Bronchial epithelial cell (primary cell): ENCODE measurements around the gene EEF1A2. TPM values are rescaled to one million over a fixed set of nuclear protein-coding genes. Genes with fewer than 3 reads are reported as not detected.

Source experiments
- DNase-seq: peaks from one replicate; pipeline ENCODE4 v3.0.0-alpha.2; 2010; ENCODE audit warnings: low read depth
- FAIRE-seq: peaks from 2 replicates; lab custom pipeline; 2011; peaks lifted over from hg19 to GRCh38; lab: Jason Lieb, UNC
- H3K27me3 ChIP-seq: 2 replicates; pipeline ENCODE4 v1.5.1; 2011; ENCODE audit warnings: low read length; ENCODE audit not compliant: control insufficient read depth, insufficient read depth
- H3K36me3 ChIP-seq: 2 replicates; pipeline ENCODE4 v1.5.1; 2011; ENCODE audit warnings: low read length; ENCODE audit not compliant: control insufficient read depth, insufficient read depth
- H3K4me3 ChIP-seq: 2 replicates; pipeline ENCODE4 v1.5.1; 2011; ENCODE audit warnings: mild to moderate bottlenecking, low read depth, low read length, control low read depth
- total RNA-seq: library from RNA; depleted of rRNA; stranded (reverse); fragments of >200 nt; gene quantifications from 2 replicates; pipeline ENCODE4 v1.2.1, GENCODE V29; 2014
- TF ChIP-seq, protein P1 (sequence below): IDR thresholded peaks from 2 replicates; pipeline ENCODE4 v1.5.1; 2011; ENCODE audit warnings: mild to moderate bottlenecking, moderate library complexity, low read length, control low read depth, inconsistent platforms; ENCODE audit not compliant: insufficient read depth, severe bottlenecking

The EEF1A2 gene
- total RNA-seq, 1 donor from 2014 or later: 1.1 TPM

DNA sequence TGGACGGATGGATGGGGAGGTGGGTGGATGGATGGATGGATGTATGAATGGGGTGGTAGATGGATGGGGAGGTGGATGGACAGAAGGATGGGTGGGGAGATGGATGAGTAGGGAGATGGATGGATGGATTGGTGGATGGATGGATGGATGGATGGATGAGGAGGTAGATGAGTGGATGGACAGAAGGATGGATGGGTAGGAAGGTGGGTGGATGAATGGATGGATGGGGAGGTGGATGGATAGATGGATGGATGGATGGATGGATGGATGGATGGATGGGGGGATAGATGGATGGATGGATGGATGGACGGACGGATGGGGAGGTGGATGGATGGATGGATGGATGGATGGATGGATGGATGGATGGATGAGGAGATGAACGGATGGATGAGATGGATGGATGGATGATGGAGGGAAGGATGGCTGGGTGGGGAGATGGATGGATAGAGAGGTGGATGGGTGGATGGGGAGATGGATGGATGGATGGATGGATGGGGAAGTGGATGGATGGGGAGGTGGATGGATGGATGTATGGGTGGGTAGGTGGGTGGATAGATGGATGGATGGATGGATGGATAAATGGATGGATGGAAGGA is 7.2 kb downstream of the EEF1A2 start:
- no peak overlapping the region for H3K4me3 ChIP-seq
- no peaks in the 10 kb centered on the region for H3K36me3 ChIP-seq
- DNase-seq: no peak
- TF ChIP-seq, protein P1, sequence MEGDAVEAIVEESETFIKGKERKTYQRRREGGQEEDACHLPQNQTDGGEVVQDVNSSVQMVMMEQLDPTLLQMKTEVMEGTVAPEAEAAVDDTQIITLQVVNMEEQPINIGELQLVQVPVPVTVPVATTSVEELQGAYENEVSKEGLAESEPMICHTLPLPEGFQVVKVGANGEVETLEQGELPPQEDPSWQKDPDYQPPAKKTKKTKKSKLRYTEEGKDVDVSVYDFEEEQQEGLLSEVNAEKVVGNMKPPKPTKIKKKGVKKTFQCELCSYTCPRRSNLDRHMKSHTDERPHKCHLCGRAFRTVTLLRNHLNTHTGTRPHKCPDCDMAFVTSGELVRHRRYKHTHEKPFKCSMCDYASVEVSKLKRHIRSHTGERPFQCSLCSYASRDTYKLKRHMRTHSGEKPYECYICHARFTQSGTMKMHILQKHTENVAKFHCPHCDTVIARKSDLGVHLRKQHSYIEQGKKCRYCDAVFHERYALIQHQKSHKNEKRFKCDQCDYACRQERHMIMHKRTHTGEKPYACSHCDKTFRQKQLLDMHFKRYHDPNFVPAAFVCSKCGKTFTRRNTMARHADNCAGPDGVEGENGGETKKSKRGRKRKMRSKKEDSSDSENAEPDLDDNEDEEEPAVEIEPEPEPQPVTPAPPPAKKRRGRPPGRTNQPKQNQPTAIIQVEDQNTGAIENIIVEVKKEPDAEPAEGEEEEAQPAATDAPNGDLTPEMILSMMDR: no peak
- no peak for FAIRE-seq
- peaks cover 2% of the 10 kb centered on the region for H3K27me3 ChIP-seq

DNA sequence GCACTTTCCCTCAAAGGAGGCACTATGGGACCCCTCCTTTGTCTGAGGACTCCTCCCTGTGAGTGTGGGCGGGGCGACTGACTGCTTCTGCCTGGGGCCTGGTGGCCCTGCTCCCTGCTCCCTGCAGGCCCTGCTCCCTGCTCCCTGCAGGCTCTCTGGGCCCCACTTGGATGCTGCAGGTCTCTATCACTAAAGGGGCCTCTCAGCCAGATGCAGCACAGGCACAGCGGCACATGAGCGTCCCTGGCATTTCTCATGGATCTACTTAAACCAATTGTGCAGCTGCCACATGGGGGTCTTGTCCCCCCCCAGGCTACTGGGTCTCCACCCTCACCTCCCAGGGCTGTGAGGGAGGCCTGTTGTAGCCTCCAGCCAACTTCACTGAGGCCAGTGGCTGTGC is 7.8 kb downstream of the EEF1A2 start:
- FAIRE-seq: no peak
- TF ChIP-seq, protein P1: no peak

DNA sequence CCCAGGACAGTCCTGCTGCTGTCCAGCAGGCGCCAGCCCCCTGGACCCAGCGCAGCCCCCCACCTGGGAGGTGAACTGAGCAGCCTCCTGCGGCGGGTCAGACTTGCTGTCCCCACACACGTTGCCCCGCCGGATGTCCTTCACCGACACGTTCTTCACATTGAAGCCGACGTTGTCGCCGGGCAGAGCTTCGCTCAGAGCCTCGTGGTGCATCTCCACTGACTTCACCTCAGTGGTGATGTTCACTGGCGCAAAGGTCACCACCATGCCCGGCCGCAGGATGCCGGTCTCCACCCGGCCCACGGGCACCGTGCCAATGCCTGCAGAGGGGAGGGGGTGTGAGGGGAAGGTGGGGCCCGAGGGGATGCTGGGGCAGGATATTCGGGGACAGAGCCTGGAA is 8.5 kb downstream of the EEF1A2 start:
- H3K36me3 ChIP-seq: no peaks in the 10 kb centered on the region
- FAIRE-seq: no peak
- TF ChIP-seq, protein P1: no peak
- H3K27me3 ChIP-seq: peaks cover 2% of the 10 kb centered on the region
- no peak overlapping the region for H3K4me3 ChIP-seq
- DNase-seq: no peak

More for the DNA sequence above, 7.8 kb downstream of the EEF1A2 start:
- no peak for DNase-seq
- Histone ChIP-seq H3K27me3 (peaks cover 2% of the 10 kb centered on the region), H3K36me3 (no peaks in the 10 kb centered on the region), H3K4me3 (no peak overlapping the region)

DNA sequence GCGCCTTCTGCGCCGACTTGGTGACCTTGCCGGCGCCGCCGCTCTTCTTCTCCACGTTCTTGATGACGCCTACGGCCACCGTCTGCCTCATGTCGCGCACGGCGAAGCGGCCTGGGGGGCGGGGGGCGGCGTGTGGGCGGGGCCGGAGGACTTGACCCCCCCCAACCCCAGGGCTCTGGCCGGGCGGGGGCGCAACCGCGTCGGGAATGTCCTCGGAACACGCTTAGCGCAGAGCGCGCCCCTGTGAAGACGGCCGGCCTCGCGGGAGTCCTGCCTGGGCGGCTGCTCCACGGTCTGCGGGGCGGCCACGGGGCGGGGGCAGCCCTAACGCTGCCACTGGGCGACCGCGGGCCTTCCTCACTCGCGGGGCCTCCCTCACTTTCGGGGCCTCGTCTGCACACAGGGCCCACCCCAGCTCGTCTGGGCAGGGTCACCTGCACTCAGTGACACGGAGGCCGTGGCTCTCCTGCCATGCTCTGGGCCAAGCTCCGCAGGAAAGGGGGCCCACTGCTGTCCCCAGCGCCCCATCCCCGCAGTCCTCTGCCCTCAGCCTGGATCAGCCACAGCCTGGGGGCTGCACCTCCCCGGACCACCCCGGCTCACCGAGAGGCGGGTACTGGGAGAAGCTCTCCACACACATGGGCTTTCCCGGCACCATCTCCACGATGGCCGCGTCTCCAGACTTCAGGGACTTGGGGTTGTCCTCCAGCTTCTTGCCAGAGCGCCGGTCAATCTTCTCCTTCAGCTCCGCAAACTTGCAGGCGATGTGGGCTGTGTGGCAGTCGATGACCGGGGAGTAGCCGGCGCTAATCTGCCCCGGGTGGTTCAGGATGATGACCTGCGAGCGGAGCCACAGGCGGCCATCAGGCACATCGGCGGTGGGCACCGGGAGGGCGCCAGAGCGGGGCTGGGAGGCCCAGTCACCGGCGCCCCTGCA is 10.3 kb downstream of the EEF1A2 start:
- H3K4me3 ChIP-seq: no peak overlapping the region
- FAIRE-seq (no peak), DNase-seq (no peak)
- TF ChIP-seq, protein P1: no peak
- no peaks in the 10 kb centered on the region for H3K36me3 ChIP-seq
- peaks cover 2% of the 10 kb centered on the region for H3K27me3 ChIP-seq

DNA sequence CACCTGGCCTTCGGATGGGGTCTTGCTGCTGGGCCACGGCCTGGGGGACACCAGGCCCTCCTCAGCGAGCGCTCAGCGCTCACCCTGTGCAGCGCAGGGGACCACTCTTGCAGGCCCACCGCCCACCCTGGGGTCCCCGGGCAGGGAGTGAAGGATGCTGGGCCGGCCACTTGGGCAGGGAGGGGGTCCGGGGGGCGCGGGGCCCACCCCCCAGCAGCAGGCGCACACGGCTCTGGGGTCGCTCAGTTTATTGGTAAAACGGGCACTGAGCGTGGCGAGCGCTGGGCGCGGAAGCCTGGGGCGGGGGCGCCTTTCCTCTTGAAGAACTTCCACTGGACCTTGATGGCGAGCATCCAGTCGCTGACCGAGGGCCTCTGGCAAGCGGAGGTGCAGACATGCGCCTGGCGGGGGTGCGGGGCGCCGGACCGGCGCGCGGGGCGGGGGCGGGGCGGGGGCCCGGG is 11.1 kb downstream of the EEF1A2 start:
- TF ChIP-seq, protein P1: no peak
- DNase-seq (no peak), FAIRE-seq (no peak)
- H3K27me3 ChIP-seq: peaks cover 2% of the 10 kb centered on the region
- no peak overlapping the region for H3K4me3 ChIP-seq
- no peaks in the 10 kb centered on the region for H3K36me3 ChIP-seq
